CD4-positive, alpha-beta T cell treated with Interferon alpha-2 for 1 hour (primary cell): ENCODE data around the gene TRIM26.
"Not testable (repeated sequence)": the region's sequence is repeated elsewhere in the genome, so short reads cannot be mapped to it uniquely, and the experiment has no call there.

Experiments used
- DNase-seq, 2 donors: peaks; one replicate each; pipeline ENCODE4 v3.0.0-alpha.2; 2020 to 2022

Gene TRIM26

GRCh38 chr6:30152910-30153610, 60.1 kb downstream of the TRIM26 start:
- DNase-seq: no peak

- DNase-seq: no peak
These were observed 61.1 kb downstream of the TRIM26 start for GRCh38 chr6:30152016-30152673.

- DNase-seq: no peak
These were observed 61.6 kb downstream of the TRIM26 start for GRCh38 chr6:30151580-30151979.

GRCh38 chr6:30150671-30151395, 62.4 kb downstream of the TRIM26 start:
- DNase-seq: no peak

GRCh38 chr6:30149858-30150550, 63.2 kb downstream of the TRIM26 start:
- DNase-seq: no peak

GRCh38 chr6:30149234-30149633, 64.0 kb downstream of the TRIM26 start:
- no peak for DNase-seq

GRCh38 chr6:30147096-30147495, 66.1 kb downstream of the TRIM26 start:
- no peak for DNase-seq

- no peak for DNase-seq
These were observed 67.4 kb downstream of the TRIM26 start for GRCh38 chr6:30145818-30146217.

GRCh38 chr6:30144811-30145210, 68.4 kb downstream of the TRIM26 start:
- DNase-seq: no peak

GRCh38 chr6:30143780-30144179, 69.4 kb downstream of the TRIM26 start:
- no peak for DNase-seq

- no peak for DNase-seq
These were observed 70.5 kb downstream of the TRIM26 start for GRCh38 chr6:30142665-30143064.

- not testable (repeated sequence) for DNase-seq
These were observed 73.0 kb downstream of the TRIM26 start for GRCh38 chr6:30140240-30140639.

GRCh38 chr6:30136570-30137286, 76.5 kb downstream of the TRIM26 start:
- DNase-seq: no peak

- no peak for DNase-seq
These were observed 77.4 kb downstream of the TRIM26 start, which contains the start of gene TRIM40 for GRCh38 chr6:30135757-30136156. Gene TRIM40, plus strand, starts transcription at chr6:30136140. Its CDS starts 897 bp downstream, at chr6:30137037.

GRCh38 chr6:30135147-30135546, 78.1 kb downstream of the TRIM26 start:
- DNase-seq: no peak
